Measurements from ENCODE around the gene TMED3. TPM values are rescaled to one million over a fixed set of nuclear protein-coding genes. Genes with fewer than 3 reads are reported as not detected.

Gene TMED3
- total RNA-seq, result 50.5 TPM

GRCh38 chr15:79310985-79311900 lies at the start of gene TMED3:
TMED3 (plus strand) TSS chr15:79311112; CDS start chr15:79311250, 138 bp downstream.

GRCh38 chr15:79282371-79283251 lies 28.3 kb upstream of the TMED3 start, which contains the start of gene ANKRD34C:
ANKRD34C (plus strand) TSS chr15:79282722; CDS start chr15:79293285, 10,563 bp downstream.

Other genes starting within 250 kb of the TMED3 start
- 3.5 TPM for gene RASGRF1, start 220.3 kb upstream of the TMED3 start, total RNA-seq
- 0.22 TPM for gene ANKRD34C, start 28.4 kb upstream of the TMED3 start, total RNA-seq
- gene MINAR1, start 121.2 kb downstream of the TMED3 start, total RNA-seq, result 20.5 TPM

Measured in camera-type eye (tissue), 1 donor.